Activated gamma-delta T cell treated with Interleukin-2 at 50 U/mL for 16 hours (primary cell): ENCODE results near the gene DLGAP4.

Source experiments
- DNase-seq: peaks from one replicate; pipeline ENCODE4 v3.0.0-alpha.2; 2020

The DLGAP4 gene

GRCh38 chr20:36573798-36574365 is 267.7 kb downstream of the DLGAP4 start:
- no peak for DNase-seq

GRCh38 chr20:36574366-36575135 is 268.4 kb downstream of the DLGAP4 start:
- DNase-seq, result peak; percentile 35

- no peak for DNase-seq
These were observed 269.9 kb downstream of the DLGAP4 start for GRCh38 chr20:36576081-36576445.
